Measurements from ENCODE around the gene BTG3. TPM values are rescaled to one million over a fixed set of nuclear protein-coding genes. Genes with fewer than 3 reads are reported as not detected.

Gene BTG3
- total and polyA plus RNA-seq, 8 donors, result 8.8 to 36.3 (median 11.6) TPM

DNA sequence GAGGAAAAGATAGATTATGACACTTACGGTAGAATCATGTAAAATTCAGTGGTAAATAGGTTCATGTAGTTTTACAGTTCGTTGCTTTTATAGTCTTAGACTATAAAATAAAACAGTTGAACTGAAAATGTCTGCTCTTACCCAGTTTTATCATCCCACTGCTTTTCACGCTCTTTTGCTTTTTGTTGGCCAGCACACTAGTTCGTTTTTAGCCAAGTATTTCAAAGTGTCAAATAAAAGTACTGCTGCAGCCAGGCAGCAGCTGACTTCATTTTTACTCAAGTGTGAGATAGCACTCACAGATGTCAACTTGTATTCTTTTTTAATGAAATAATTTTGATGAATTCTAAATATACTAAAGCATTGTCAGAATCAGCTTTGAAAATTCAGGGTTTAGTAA lies 18.5 kb upstream of the BTG3 start:
- DNase-seq (no peak), FAIRE-seq (no peak), ATAC-seq (no peak)
- no peak overlapping the region for H3K4me3 ChIP-seq
- WGBS, 2 donors, result 58 to 66% methylated on average over 4 of the region's 4 CpGs
- H3K27me3 ChIP-seq, result no peaks in the 10 kb centered on the region
- H3K9me3 ChIP-seq, result no peaks in the 10 kb centered on the region
- TF ChIP-seq, protein P1, sequence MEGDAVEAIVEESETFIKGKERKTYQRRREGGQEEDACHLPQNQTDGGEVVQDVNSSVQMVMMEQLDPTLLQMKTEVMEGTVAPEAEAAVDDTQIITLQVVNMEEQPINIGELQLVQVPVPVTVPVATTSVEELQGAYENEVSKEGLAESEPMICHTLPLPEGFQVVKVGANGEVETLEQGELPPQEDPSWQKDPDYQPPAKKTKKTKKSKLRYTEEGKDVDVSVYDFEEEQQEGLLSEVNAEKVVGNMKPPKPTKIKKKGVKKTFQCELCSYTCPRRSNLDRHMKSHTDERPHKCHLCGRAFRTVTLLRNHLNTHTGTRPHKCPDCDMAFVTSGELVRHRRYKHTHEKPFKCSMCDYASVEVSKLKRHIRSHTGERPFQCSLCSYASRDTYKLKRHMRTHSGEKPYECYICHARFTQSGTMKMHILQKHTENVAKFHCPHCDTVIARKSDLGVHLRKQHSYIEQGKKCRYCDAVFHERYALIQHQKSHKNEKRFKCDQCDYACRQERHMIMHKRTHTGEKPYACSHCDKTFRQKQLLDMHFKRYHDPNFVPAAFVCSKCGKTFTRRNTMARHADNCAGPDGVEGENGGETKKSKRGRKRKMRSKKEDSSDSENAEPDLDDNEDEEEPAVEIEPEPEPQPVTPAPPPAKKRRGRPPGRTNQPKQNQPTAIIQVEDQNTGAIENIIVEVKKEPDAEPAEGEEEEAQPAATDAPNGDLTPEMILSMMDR (IDR thresholded peaks at IDR 0.05), result no peak
- no peaks in the 10 kb centered on the region for H3K4me1 ChIP-seq
- intact Hi-C loops (cut with DNase I), result no loop called here
- H3K27ac ChIP-seq, result no peak overlapping the region
- no peaks in the 10 kb centered on the region for H3K36me3 ChIP-seq

DNA sequence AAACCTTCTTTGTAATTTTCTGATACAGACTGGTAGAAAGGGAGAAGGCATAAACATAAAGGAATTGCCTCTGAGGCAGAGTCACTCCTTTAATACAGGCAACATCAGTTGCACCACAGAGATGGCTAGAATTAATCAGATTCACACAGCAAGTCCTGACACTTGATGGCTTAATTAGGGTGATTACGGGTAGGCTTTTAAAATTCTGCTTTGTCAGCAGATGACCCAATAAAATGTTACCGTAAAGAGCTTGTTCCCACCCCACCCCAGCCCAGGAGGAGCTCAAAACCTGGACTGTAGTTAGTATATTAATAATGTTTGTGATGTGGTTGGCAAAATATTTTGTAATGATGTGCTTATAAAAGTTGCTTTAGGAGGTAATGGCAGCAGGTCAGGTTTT lies 9.3 kb upstream of the BTG3 start:
- WGBS, 2 donors, result 72 to 76% methylated on average over 2 of the region's 2 CpGs

DNA sequence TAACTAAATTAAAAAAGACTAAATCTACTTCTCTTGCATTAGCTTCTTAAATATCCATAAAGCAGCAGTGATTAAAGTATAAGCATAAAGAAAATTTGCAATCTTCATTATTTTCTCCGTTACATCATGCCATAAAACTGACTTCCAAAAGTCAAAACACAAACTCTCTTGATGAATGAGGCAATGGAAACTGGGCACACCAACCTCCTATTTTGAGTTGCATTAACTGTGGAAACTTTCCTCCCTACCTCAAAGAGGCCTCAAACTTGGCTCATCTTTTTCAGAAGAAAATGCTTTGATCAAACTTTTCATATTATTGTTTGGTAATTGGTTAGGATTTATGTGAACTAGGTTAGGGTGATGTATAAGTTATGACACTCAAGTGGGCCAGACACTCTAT lies 4.1 kb upstream of the BTG3 start:
- TF ChIP-seq, protein P1 (IDR thresholded peaks at IDR 0.05), result no peak
- no peaks in the 10 kb centered on the region for H3K27me3 ChIP-seq
- H3K4me1 ChIP-seq, result no peaks in the 10 kb centered on the region
- DNase-seq (no peak), ATAC-seq (no peak), FAIRE-seq (no peak)
- no peak overlapping the region for H3K27ac ChIP-seq
- intact Hi-C loops (cut with DNase I), result no loop called here
- no peaks in the 10 kb centered on the region for H3K9me3 ChIP-seq
- H3K36me3 ChIP-seq, result no peaks in the 10 kb centered on the region
- H3K4me3 ChIP-seq, result no peak overlapping the region
- WGBS, 2 donors, result 90 to 98% methylated on average over 1 of the region's 1 CpG

More for the DNA sequence above, 9.3 kb upstream of the BTG3 start:
- Histone ChIP-seq H3K4me3 (no peak overlapping the region), H3K27me3 (no peaks in the 10 kb centered on the region), H3K9me3 (no peaks in the 10 kb centered on the region), H3K4me1 (no peaks in the 10 kb centered on the region), H3K27ac (no peak overlapping the region), H3K36me3 (no peaks in the 10 kb centered on the region)
- ATAC-seq (no peak), DNase-seq (no peak), FAIRE-seq (no peak)
- TF ChIP-seq, protein P1 (IDR thresholded peaks at IDR 0.05), result no peak
- intact Hi-C loops (cut with DNase I), result no loop called here

DNA sequence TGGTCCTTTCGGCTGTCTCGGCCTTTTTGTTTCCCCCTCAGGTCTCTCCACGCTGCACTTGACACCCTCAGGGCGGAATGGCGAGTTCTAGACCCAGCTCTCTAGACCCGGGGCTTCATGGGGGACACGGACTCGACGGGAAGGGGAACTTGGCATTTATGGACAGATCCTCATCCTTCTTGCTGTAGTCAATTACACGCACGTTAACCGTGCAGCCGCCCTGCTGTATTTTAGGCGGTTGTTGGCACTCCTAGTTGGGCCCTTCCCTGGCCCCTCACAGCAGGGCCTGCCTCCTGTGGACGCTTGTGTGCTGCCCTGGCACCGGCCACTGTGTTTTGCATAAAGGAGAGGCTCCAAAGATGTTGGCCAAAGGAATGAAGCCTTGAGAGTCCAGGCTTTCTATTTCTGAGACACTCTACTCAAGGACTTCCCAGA lies 558 bp upstream of the BTG3 start:
- H3K4me1 ChIP-seq, result peaks cover 5% of the 10 kb centered on the region in 3 donors
- ATAC-seq, result peak in 3 of 4 donors; percentile 5 to 14 (median 10)
- peak overlapping the region; percentile 50 to 88 (median 70) for H3K27ac ChIP-seq
- TF ChIP-seq, protein P1 (IDR thresholded peaks at IDR 0.05), result no peak
- peak overlapping the region; percentile 49 to 81 (median 64) for H3K4me3 ChIP-seq
- H3K9me3 ChIP-seq, result no peaks in the 10 kb centered on the region
- no peaks in the 10 kb centered on the region for H3K36me3 ChIP-seq
- H3K27me3 ChIP-seq, result no peaks in the 10 kb centered on the region
- intact Hi-C loops (cut with DNase I), result no loop called here
- 28 to 34% methylated on average over 16 of the region's 16 CpGs for WGBS, 2 donors
- peak; percentile 12 to 61 (median 36) for DNase-seq
- no peak for FAIRE-seq

DNA sequence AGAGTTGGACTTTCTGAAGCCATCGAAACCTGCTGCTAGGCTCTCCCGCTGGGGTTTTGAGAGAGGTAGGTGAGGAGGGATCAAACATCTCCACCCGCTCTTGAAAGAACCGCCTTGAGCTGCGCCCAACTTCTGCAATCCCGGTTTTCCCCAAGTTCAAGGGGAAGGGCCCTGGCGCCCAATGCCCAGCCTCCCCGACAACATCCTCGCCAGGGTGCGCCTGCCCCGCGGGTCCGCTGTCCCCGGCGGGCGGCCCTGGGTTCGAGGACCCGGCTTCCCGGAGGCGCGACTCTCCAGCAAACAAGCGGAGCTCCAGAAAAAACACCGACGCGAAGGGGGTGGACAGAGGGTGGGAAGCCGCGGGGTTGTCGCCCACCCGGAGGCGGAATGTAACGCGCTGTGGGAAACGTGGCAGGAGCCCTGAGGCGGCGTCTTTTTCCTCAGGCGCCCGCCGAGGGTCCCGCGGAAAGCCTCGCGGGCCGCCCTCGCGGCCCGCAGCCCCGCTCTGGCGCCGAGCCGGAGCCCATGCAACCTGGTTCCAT lies 607 bp downstream of the BTG3 start:
- ATAC-seq, result peak; percentile 43 to 65 (median 51)
- intact Hi-C loops (cut with DNase I), result no loop called here
- Histone ChIP-seq H3K9me3 (no peaks in the 10 kb centered on the region), H3K4me3 (peak overlapping the region; percentile 49 to 81 (median 64)), H3K27me3 (no peaks in the 10 kb centered on the region), H3K4me1 (peaks cover 5% of the 10 kb centered on the region in 3 donors), H3K27ac (peak overlapping the region; percentile 50 to 88 (median 70)), H3K36me3 (peaks cover 0 to 4% (median 0%) of the 10 kb centered on the region in 3 donors)
- no peak for FAIRE-seq
- peak; percentile 31 to 76 (median 54) for DNase-seq
- TF ChIP-seq, protein P1 (IDR thresholded peaks at IDR 0.05), result no peak
- 0 to 1% methylated on average over 32 to 50 of the region's 50 CpGs for WGBS, 2 donors
